DOHH2 (cell line): ENCODE data around the gene DSCAML1.

Experiments
- H3F3A ChIP-seq: fragments of 200-600 bp; sonication (generic), shearing (Covaris generic); 2 replicates; pipeline ENCODE4 v1.6.0; 2016; ENCODE audit warnings: antibody characterized with exemption, mild to moderate bottlenecking; ENCODE audit not compliant: control insufficient read depth, insufficient read depth
- H3K27ac ChIP-seq: fragments of 200-600 bp; sonication (generic); 2 replicates; pipeline ENCODE4 v1.5.1; 2014; ENCODE audit warnings: low read depth, mild to moderate bottlenecking, low read length, moderate library complexity
- H3K27me3 ChIP-seq: fragments of 200-600 bp; sonication (generic); 2 replicates; pipeline ENCODE4 v1.6.1; 2014; ENCODE audit warnings: mild to moderate bottlenecking, low read length, mixed read lengths; ENCODE audit not compliant: control insufficient read depth
- H3K36me3 ChIP-seq: fragments of 200-600 bp; sonication (generic); 2 replicates; pipeline ENCODE4 v1.6.1; 2014; ENCODE audit warnings: mild to moderate bottlenecking, low read length, moderate library complexity, mixed read lengths; ENCODE audit not compliant: control insufficient read depth
- H3K4me1 ChIP-seq: fragments of 200-600 bp; sonication (generic); 2 replicates; pipeline ENCODE4 v1.6.1; 2014; ENCODE audit warnings: mild to moderate bottlenecking, low read length, mixed read lengths; ENCODE audit not compliant: control insufficient read depth
- H3K4me2 ChIP-seq: fragments of 200-600 bp; sonication (generic); 2 replicates; pipeline ENCODE4 v1.6.0; 2014; ENCODE audit warnings: mild to moderate bottlenecking, low read length, moderate library complexity
- H3K4me3 ChIP-seq: fragments of 200-600 bp; sonication (generic); 2 replicates; pipeline ENCODE4 v1.5.1; 2014; ENCODE audit warnings: mild to moderate bottlenecking, low read length, mixed read lengths
- H3K79me2 ChIP-seq: fragments of 200-600 bp; sonication (generic); 2 replicates; pipeline ENCODE4 v1.6.1; 2014; ENCODE audit warnings: mild to moderate bottlenecking, low read length, mixed read lengths; ENCODE audit not compliant: control insufficient read depth
- H3K9me2 ChIP-seq: fragments of 200-600 bp; sonication (generic); replicated peaks from 2 replicates; pipeline ENCODE4 v1.6.1; 2014; ENCODE audit warnings: mild to moderate bottlenecking, low read length, mixed read lengths; ENCODE audit not compliant: control insufficient read depth
- H3K9me3 ChIP-seq: fragments of 200-600 bp; sonication (generic); 2 replicates; pipeline ENCODE4 v1.6.1; 2014; ENCODE audit warnings: antibody characterized with exemption, low read length, mixed read lengths; ENCODE audit not compliant: control insufficient read depth, insufficient read depth
- H4K20me1 ChIP-seq: fragments of 200-600 bp; sonication (generic); 2 replicates; pipeline ENCODE4 v1.6.0; 2014; ENCODE audit warnings: low read depth, mild to moderate bottlenecking, antibody characterized with exemption, low read length, moderate library complexity; ENCODE audit not compliant: control insufficient read depth, insufficient read depth
- EZH2phosphoT487 ChIP-seq: fragments of 200-600 bp; sonication (generic); IDR thresholded peaks from 2 replicates; pipeline ENCODE4 v1.6.1; 2017; ENCODE audit warnings: borderline replicate concordance, mild to moderate bottlenecking, antibody characterized with exemption, low read length, moderate library complexity, mixed read lengths
- TF ChIP-seq, protein P1 (sequence below): fragments of 200-600 bp; sonication (generic); IDR thresholded peaks from one replicate; pipeline ENCODE4 v1.5.1; 2014; ENCODE audit warnings: antibody characterized with exemption, mild to moderate bottlenecking, low read depth, low read length; ENCODE audit not compliant: poor library complexity, severe bottlenecking

DSCAML1 gene

GRCh38 chr11:117792992-117793391 lies 4.0 kb downstream of the DSCAML1 start:
- no peak overlapping the region for H3K4me3 ChIP-seq
- no peaks in the 10 kb centered on the region for H3K9me3 ChIP-seq
- TF ChIP-seq, protein P1, sequence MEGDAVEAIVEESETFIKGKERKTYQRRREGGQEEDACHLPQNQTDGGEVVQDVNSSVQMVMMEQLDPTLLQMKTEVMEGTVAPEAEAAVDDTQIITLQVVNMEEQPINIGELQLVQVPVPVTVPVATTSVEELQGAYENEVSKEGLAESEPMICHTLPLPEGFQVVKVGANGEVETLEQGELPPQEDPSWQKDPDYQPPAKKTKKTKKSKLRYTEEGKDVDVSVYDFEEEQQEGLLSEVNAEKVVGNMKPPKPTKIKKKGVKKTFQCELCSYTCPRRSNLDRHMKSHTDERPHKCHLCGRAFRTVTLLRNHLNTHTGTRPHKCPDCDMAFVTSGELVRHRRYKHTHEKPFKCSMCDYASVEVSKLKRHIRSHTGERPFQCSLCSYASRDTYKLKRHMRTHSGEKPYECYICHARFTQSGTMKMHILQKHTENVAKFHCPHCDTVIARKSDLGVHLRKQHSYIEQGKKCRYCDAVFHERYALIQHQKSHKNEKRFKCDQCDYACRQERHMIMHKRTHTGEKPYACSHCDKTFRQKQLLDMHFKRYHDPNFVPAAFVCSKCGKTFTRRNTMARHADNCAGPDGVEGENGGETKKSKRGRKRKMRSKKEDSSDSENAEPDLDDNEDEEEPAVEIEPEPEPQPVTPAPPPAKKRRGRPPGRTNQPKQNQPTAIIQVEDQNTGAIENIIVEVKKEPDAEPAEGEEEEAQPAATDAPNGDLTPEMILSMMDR = no peak
- TF ChIP-seq EZH2phosphoT487 = no peak
- H3K9me2 ChIP-seq = no peaks in the 10 kb centered on the region
- H3F3A ChIP-seq = no peaks in the 10 kb centered on the region
- H4K20me1 ChIP-seq = no peaks in the 10 kb centered on the region
- no peaks in the 10 kb centered on the region for H3K79me2 ChIP-seq
- peaks cover 7% of the 10 kb centered on the region; the same call in 1 of the 2 replicates for H3K27me3 ChIP-seq
- H3K4me2 ChIP-seq = no peak overlapping the region
- H3K36me3 ChIP-seq = no peaks in the 10 kb centered on the region
- H3K4me1 ChIP-seq = no peaks in the 10 kb centered on the region
- no peak overlapping the region for H3K27ac ChIP-seq

DNA sequence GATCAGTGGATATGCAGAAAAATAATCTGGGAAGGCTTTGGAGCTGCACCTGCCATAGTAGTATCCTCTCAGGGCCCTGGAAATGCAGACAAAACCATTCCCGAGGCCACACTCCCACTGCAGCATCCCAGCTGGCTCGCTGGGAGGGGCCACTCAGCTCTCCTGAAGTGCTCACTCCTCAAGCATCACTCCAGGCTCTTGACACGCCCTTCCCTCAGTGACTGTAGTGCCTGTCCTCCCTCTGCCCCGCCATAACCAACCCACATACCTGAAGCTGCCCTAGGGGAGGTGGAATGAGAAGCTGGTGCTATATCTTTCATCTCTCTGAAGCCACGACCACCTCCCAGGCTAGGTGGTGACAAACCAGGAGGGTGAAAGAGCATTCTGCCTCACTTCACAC lies 4.8 kb downstream of the DSCAML1 start:
- no peaks in the 10 kb centered on the region for H3K9me2 ChIP-seq
- no peaks in the 10 kb centered on the region for H4K20me1 ChIP-seq
- H3F3A ChIP-seq = no peaks in the 10 kb centered on the region
- H3K27me3 ChIP-seq = peaks cover 3% of the 10 kb centered on the region; the same call in 1 of the 2 replicates
- TF ChIP-seq, protein P1 = no peak
- TF ChIP-seq EZH2phosphoT487 = no peak
- H3K4me3 ChIP-seq = no peak overlapping the region
- no peak overlapping the region for H3K27ac ChIP-seq
- H3K9me3 ChIP-seq = no peaks in the 10 kb centered on the region
- H3K79me2 ChIP-seq = no peaks in the 10 kb centered on the region
- no peak overlapping the region for H3K4me2 ChIP-seq
- H3K4me1 ChIP-seq = no peaks in the 10 kb centered on the region
- no peaks in the 10 kb centered on the region for H3K36me3 ChIP-seq

- Histone ChIP-seq H3K36me3 (no peaks in the 10 kb centered on the region), H3F3A (no peaks in the 10 kb centered on the region), H3K4me2 (no peak overlapping the region), H3K27ac (no peak overlapping the region), H3K9me3 (no peaks in the 10 kb centered on the region), H3K79me2 (no peaks in the 10 kb centered on the region), H4K20me1 (no peaks in the 10 kb centered on the region), H3K27me3 (peaks cover 9% of the 10 kb centered on the region; the same call in 1 of the 2 replicates), H3K4me3 (no peak overlapping the region), H3K4me1 (no peaks in the 10 kb centered on the region), H3K9me2 (no peaks in the 10 kb centered on the region)
- TF ChIP-seq EZH2phosphoT487 = no peak
- TF ChIP-seq, protein P1 = no peak
Observed at GRCh38 chr11:117790279-117790678, 6.7 kb downstream of the DSCAML1 start.

DNA sequence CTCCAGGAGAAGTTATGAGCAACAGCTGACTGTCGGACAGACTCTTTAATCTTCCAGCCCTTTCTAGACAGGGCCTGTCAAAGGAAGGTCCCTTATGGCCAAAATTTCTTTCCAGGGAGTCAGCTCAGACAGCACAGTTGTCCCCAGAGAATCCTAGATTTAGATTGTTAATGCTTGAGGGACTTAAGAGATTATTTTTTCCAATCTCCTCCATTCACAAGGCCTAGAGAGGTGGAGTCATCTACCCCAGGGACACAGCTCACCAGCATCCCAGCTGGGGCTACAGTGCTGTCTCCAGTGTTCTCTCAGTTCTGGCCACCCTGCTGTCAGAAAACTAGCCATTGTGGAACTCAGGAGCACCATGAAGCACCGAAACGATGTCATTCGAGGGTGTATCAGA lies 7.8 kb downstream of the DSCAML1 start:
- no peak for TF ChIP-seq EZH2phosphoT487
- TF ChIP-seq, protein P1 = no peak
- H3K9me3 ChIP-seq = no peaks in the 10 kb centered on the region
- no peaks in the 10 kb centered on the region for H4K20me1 ChIP-seq
- H3F3A ChIP-seq = no peaks in the 10 kb centered on the region
- no peak overlapping the region for H3K4me3 ChIP-seq
- no peaks in the 10 kb centered on the region for H3K79me2 ChIP-seq
- H3K36me3 ChIP-seq = no peaks in the 10 kb centered on the region
- H3K4me1 ChIP-seq = no peaks in the 10 kb centered on the region
- H3K9me2 ChIP-seq = no peaks in the 10 kb centered on the region
- H3K27me3 ChIP-seq = peaks cover 9% of the 10 kb centered on the region; the same call in 1 of the 2 replicates
- H3K27ac ChIP-seq = no peak overlapping the region
- H3K4me2 ChIP-seq = no peak overlapping the region
